Measurements from ENCODE around the gene TMEM62. TPM values are rescaled to one million over a fixed set of nuclear protein-coding genes. Genes with fewer than 3 reads are reported as not detected.
"Not testable (repeated sequence)": the region's sequence is repeated elsewhere in the genome, so short reads cannot be mapped to it uniquely, and the experiment has no call there.

TMEM62 gene
- total RNA-seq, 1 donor from 2014 or later, result 26.1 TPM

GRCh38 chr15:43146184-43146583 is 12.8 kb downstream of the TMEM62 start:
- no peak for FAIRE-seq
- Histone ChIP-seq H3K4me3 (ENCODE audit: low read depth, low read length) (no peak overlapping the region), H3K27me3 (ENCODE audit: control insufficient read depth, insufficient read depth, low read length) (no peaks in the 10 kb centered on the region), H3K36me3 (ENCODE audit: control insufficient read depth, insufficient read depth, low read length) (no peaks in the 10 kb centered on the region)
- TF ChIP-seq, protein P1, sequence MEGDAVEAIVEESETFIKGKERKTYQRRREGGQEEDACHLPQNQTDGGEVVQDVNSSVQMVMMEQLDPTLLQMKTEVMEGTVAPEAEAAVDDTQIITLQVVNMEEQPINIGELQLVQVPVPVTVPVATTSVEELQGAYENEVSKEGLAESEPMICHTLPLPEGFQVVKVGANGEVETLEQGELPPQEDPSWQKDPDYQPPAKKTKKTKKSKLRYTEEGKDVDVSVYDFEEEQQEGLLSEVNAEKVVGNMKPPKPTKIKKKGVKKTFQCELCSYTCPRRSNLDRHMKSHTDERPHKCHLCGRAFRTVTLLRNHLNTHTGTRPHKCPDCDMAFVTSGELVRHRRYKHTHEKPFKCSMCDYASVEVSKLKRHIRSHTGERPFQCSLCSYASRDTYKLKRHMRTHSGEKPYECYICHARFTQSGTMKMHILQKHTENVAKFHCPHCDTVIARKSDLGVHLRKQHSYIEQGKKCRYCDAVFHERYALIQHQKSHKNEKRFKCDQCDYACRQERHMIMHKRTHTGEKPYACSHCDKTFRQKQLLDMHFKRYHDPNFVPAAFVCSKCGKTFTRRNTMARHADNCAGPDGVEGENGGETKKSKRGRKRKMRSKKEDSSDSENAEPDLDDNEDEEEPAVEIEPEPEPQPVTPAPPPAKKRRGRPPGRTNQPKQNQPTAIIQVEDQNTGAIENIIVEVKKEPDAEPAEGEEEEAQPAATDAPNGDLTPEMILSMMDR (IDR thresholded peaks at IDR 0.05; ENCODE audit: insufficient read depth, low read length, severe bottlenecking), result no peak
- DNase-seq (ENCODE audit: low read depth), result no peak

GRCh38 chr15:43150191-43150929 is 17.0 kb downstream of the TMEM62 start:
- Histone ChIP-seq H3K4me3 (ENCODE audit: low read depth, low read length) (no peak overlapping the region), H3K36me3 (ENCODE audit: control insufficient read depth, insufficient read depth, low read length) (no peaks in the 10 kb centered on the region), H3K27me3 (ENCODE audit: control insufficient read depth, insufficient read depth, low read length) (no peaks in the 10 kb centered on the region)
- FAIRE-seq, result peak; percentile 96
- DNase-seq (ENCODE audit: low read depth), result peak; percentile 100
- TF ChIP-seq, protein P1 (IDR thresholded peaks at IDR 0.05; ENCODE audit: insufficient read depth, low read length, severe bottlenecking), result no peak

- H3K27me3 ChIP-seq (ENCODE audit: control insufficient read depth, insufficient read depth, low read length), result no peaks in the 10 kb centered on the region
- TF ChIP-seq, protein P1 (IDR thresholded peaks at IDR 0.05; ENCODE audit: insufficient read depth, low read length, severe bottlenecking), result no peak
- no peak for DNase-seq (ENCODE audit: low read depth)
- FAIRE-seq, result no peak
- no peaks in the 10 kb centered on the region for H3K36me3 ChIP-seq (ENCODE audit: control insufficient read depth, insufficient read depth, low read length)
- no peak overlapping the region for H3K4me3 ChIP-seq (ENCODE audit: low read depth, low read length)
These were observed 18.3 kb downstream of the TMEM62 start for GRCh38 chr15:43151688-43152087.

GRCh38 chr15:43153269-43153668 is 19.9 kb downstream of the TMEM62 start:
- FAIRE-seq (no peak), DNase-seq (ENCODE audit: low read depth) (no peak)
- Histone ChIP-seq H3K27me3 (ENCODE audit: control insufficient read depth, insufficient read depth, low read length) (no peaks in the 10 kb centered on the region), H3K36me3 (ENCODE audit: control insufficient read depth, insufficient read depth, low read length) (no peaks in the 10 kb centered on the region), H3K4me3 (ENCODE audit: low read depth, low read length) (no peak overlapping the region)
- TF ChIP-seq, protein P1 (IDR thresholded peaks at IDR 0.05; ENCODE audit: insufficient read depth, low read length, severe bottlenecking), result no peak

GRCh38 chr15:43165801-43166325 is 32.5 kb downstream of the TMEM62 start:
- H3K36me3 ChIP-seq (ENCODE audit: control insufficient read depth, insufficient read depth, low read length), result no peaks in the 10 kb centered on the region
- no peak overlapping the region for H3K4me3 ChIP-seq (ENCODE audit: low read depth, low read length)
- TF ChIP-seq, protein P1 (IDR thresholded peaks at IDR 0.05; ENCODE audit: insufficient read depth, low read length, severe bottlenecking), result no peak
- H3K27me3 ChIP-seq (ENCODE audit: control insufficient read depth, insufficient read depth, low read length), result no peaks in the 10 kb centered on the region
- DNase-seq (ENCODE audit: low read depth) (peak; percentile 80), FAIRE-seq (no peak)

GRCh38 chr15:43167261-43167660 is 33.9 kb downstream of the TMEM62 start:
- not testable (repeated sequence) for FAIRE-seq

More at GRCh38 chr15:43167261-43167660, 33.9 kb downstream of the TMEM62 start:
- not testable (repeated sequence) for H3K27me3 ChIP-seq (ENCODE audit: control insufficient read depth, insufficient read depth, low read length); H3K4me3 ChIP-seq (ENCODE audit: low read depth, low read length); H3K36me3 ChIP-seq (ENCODE audit: control insufficient read depth, insufficient read depth, low read length); DNase-seq (ENCODE audit: low read depth)
